GM19324 (cell line): ENCODE data around the gene PPFIBP1.
"Not testable (repeated sequence)": the region's sequence is repeated elsewhere in the genome, so short reads cannot be mapped to it uniquely, and the experiment has no call there.

Experiments used
- ATAC-seq: cut with Tn5 transposase; IDR thresholded peaks from one replicate; pipeline ENCODE4 v1.9.1; 2021; ENCODE audit warnings: mild to moderate bottlenecking, moderate library complexity; ENCODE audit not compliant: unreplicated experiment, low FRiP score

Gene PPFIBP1

GRCh38 chr12:27646149-27646548 is 122.1 kb downstream of the PPFIBP1 start:
- no peak for ATAC-seq

GRCh38 chr12:27650011-27650410 is 126.0 kb downstream of the PPFIBP1 start:
- no peak for ATAC-seq

- no peak for ATAC-seq
Measured at GRCh38 chr12:27651201-27651600, 127.2 kb downstream of the PPFIBP1 start.

- no peak for ATAC-seq
Measured at GRCh38 chr12:27652174-27652763, 128.3 kb downstream of the PPFIBP1 start.

- ATAC-seq: no peak
Measured at GRCh38 chr12:27653661-27654060, 129.7 kb downstream of the PPFIBP1 start.

- not testable (repeated sequence) for ATAC-seq
Measured at GRCh38 chr12:27655476-27655875, 131.5 kb downstream of the PPFIBP1 start.

GRCh38 chr12:27657296-27657695 is 133.3 kb downstream of the PPFIBP1 start:
- no peak for ATAC-seq

GRCh38 chr12:27665704-27666103 is 141.7 kb downstream of the PPFIBP1 start:
- no peak for ATAC-seq

- ATAC-seq: no peak
Measured at GRCh38 chr12:27666510-27666909, 142.5 kb downstream of the PPFIBP1 start.

GRCh38 chr12:27667540-27667939 is 143.5 kb downstream of the PPFIBP1 start:
- ATAC-seq: no peak

GRCh38 chr12:27672051-27672450 is 148.0 kb downstream of the PPFIBP1 start:
- ATAC-seq: no peak

GRCh38 chr12:27672643-27673042 is 148.6 kb downstream of the PPFIBP1 start:
- ATAC-seq: no peak

GRCh38 chr12:27673101-27673718 is 149.2 kb downstream of the PPFIBP1 start:
- no peak for ATAC-seq

- ATAC-seq: no peak
Measured at GRCh38 chr12:27674989-27675388, 151.0 kb downstream of the PPFIBP1 start.

GRCh38 chr12:27680619-27681018 is 156.6 kb downstream of the PPFIBP1 start:
- no peak for ATAC-seq

GRCh38 chr12:27682534-27682933 is 158.5 kb downstream of the PPFIBP1 start:
- no peak for ATAC-seq

GRCh38 chr12:27685274-27685673 is 161.3 kb downstream of the PPFIBP1 start:
- no peak for ATAC-seq

GRCh38 chr12:27686147-27686546 is 162.1 kb downstream of the PPFIBP1 start:
- no peak for ATAC-seq

GRCh38 chr12:27688671-27689070 is 164.7 kb downstream of the PPFIBP1 start:
- ATAC-seq: no peak

- ATAC-seq: no peak
Measured at GRCh38 chr12:27689558-27690180, 165.7 kb downstream of the PPFIBP1 start.

- ATAC-seq: no peak
Measured at GRCh38 chr12:27693403-27693802, 169.4 kb downstream of the PPFIBP1 start.
